Measurements from ENCODE around the gene MSN.
"Not testable (repeated sequence)": the region's sequence is repeated elsewhere in the genome, so short reads cannot be mapped to it uniquely, and the experiment has no call there.

The MSN gene

GRCh38 chrX:65723706-65724105 is 56.3 kb downstream of the MSN start:
- DNase-seq = peak; percentile 49

- no peak for DNase-seq
These were observed 59.3 kb downstream of the MSN start for GRCh38 chrX:65726715-65727114.

GRCh38 chrX:65731684-65732289 is 64.3 kb downstream of the MSN start:
- no peak for DNase-seq

GRCh38 chrX:65740909-65741308 is 73.5 kb downstream of the MSN start:
- no peak for DNase-seq

- no peak for DNase-seq
These were observed 74.4 kb downstream of the MSN start for GRCh38 chrX:65741823-65742222.

- no peak for DNase-seq
These were observed 77.5 kb downstream of the MSN start for GRCh38 chrX:65744965-65745364.

GRCh38 chrX:65745427-65745826 is 78.0 kb downstream of the MSN start:
- no peak for DNase-seq

- DNase-seq = no peak
These were observed 78.5 kb downstream of the MSN start for GRCh38 chrX:65745992-65746391.

- peak; percentile 57 for DNase-seq
These were observed 83.4 kb downstream of the MSN start for GRCh38 chrX:65750674-65751469.

GRCh38 chrX:65751519-65751918 is 84.1 kb downstream of the MSN start:
- DNase-seq = no peak

GRCh38 chrX:65752294-65752693 is 84.8 kb downstream of the MSN start:
- no peak for DNase-seq

GRCh38 chrX:65755786-65756185 is 88.3 kb downstream of the MSN start:
- no peak for DNase-seq

- DNase-seq = no peak
These were observed 90.5 kb downstream of the MSN start for GRCh38 chrX:65757943-65758342.

GRCh38 chrX:65758505-65758904 is 91.1 kb downstream of the MSN start:
- DNase-seq = no peak

GRCh38 chrX:65759525-65759924 is 92.1 kb downstream of the MSN start:
- DNase-seq = not testable (repeated sequence)

- no peak for DNase-seq
These were observed 102.3 kb downstream of the MSN start for GRCh38 chrX:65769564-65770292.

- no peak for DNase-seq
These were observed 105.4 kb downstream of the MSN start for GRCh38 chrX:65772842-65773241.

- no peak for DNase-seq
These were observed 114.4 kb downstream of the MSN start for GRCh38 chrX:65781845-65782244.

GRCh38 chrX:65783746-65784145 is 116.3 kb downstream of the MSN start:
- DNase-seq = no peak

All from central memory CD4-positive, alpha-beta T cell (primary cell).